Gastrocnemius medialis (tissue), 4 donors: ENCODE results near the gene TMEM91. TPM values are rescaled to one million over a fixed set of nuclear protein-coding genes. Genes with fewer than 3 reads are reported as not detected.

Experiments used
- ATAC-seq, 2 donors: fragments of 150-250 bp; one replicate each; pipeline ENCODE4 v1.9.1; 2016
- DNase-seq, 2 donors: peaks; one replicate each; pipeline ENCODE4 v3.0.0-alpha.2; 2019
- H3K27ac ChIP-seq, 4 donors: fragments of 200-600 bp; sonication (generic); 1 replicate in 1 of 4; 2 replicates in 3 of 4; pipeline ENCODE4 v1.5.1; 2016 to 2018; ENCODE audit warnings: mild to moderate bottlenecking in 2 of 4, moderate library complexity in 1 of 4
- H3K27me3 ChIP-seq, 3 donors: fragments of 200-600 bp; sonication (generic) in 2 of 3; 1 replicate in 1 of 3; 2 replicates in 2 of 3; pipeline versions ENCODE4 v1.5.1 to v1.6.0; 2016 to 2019; ENCODE audit warnings: mild to moderate bottlenecking in 1 of 3, moderate library complexity in 1 of 3
- H3K36me3 ChIP-seq, 2 donors: fragments of 200-600 bp; sonication (generic) in 1 of 2; one replicate each; pipeline ENCODE4 v1.5.1; 2017 to 2018
- H3K4me1 ChIP-seq, 2 donors: fragments of 200-600 bp; sonication (generic) in 1 of 2; one replicate each; pipeline ENCODE4 v1.5.1; 2016 to 2017; ENCODE audit warnings: mild to moderate bottlenecking in 2 of 2
- H3K4me3 ChIP-seq, 4 donors: fragments of 200-600 bp; sonication (generic) in 3 of 4; 1 replicate in 1 of 4; 2 replicates in 3 of 4; pipeline ENCODE4 v1.5.1; 2016 to 2019; ENCODE audit warnings: mild to moderate bottlenecking in 2 of 4
- H3K9me3 ChIP-seq, 3 donors: fragments of 200-600 bp; sonication (generic) in 2 of 3; 1 replicate in 1 of 3; 2 replicates in 2 of 3; pipeline ENCODE4 v1.5.1; 2016 to 2019
- CTCF ChIP-seq, 5 experiments: fragments of 450-650 bp in 3 of 5; fragments of 200-600 bp in 2 of 5; sonication (generic) in 2 of 5; IDR thresholded peaks in 4 of 5; conservative IDR thresholded peaks in 1 of 5; 1 replicate in 4 of 5; 2 replicates in 1 of 5; pipeline ENCODE4 v1.5.1; 2016 to 2019; ENCODE audit warnings: antibody characterized with exemption in 5 of 5, mild to moderate bottlenecking in 3 of 5, moderate library complexity in 3 of 5
- POLR2A ChIP-seq, 2 donors: fragments of 450-650 bp; IDR thresholded peaks; one replicate each; pipeline ENCODE4 v1.6.1; 2017; ENCODE audit warnings: antibody characterized with exemption in 2 of 2, mild to moderate bottlenecking in 2 of 2, moderate library complexity in 2 of 2
- in situ Hi-C, 4 donors: fragments of 200-750 bp; cut with MboI; loops; one replicate each; pipeline versions ENCODE4 v1.15.0 to v1.8.0; 2017; ENCODE audit warnings: low sequenced_read_pairs in 4 of 4
- intact Hi-C: fragments of 100-400 bp; cut with DNase I; formaldehyde crosslinking; loops from one replicate; pipeline ENCODE4 v1.15.1; 2023; ENCODE audit warnings: low total_unique reads
- total RNA-seq, 4 donors: library from RNA; depleted of rRNA; stranded (reverse); fragments of >200 nt; gene quantifications; one replicate each; pipeline versions ENCODE4 v1.1.0 to v1.2.3, GENCODE V29; 2016

The TMEM91 gene
- total RNA-seq, 4 donors from 2014 or later: 1.6 to 13.6 (median 4.7) TPM

- ATAC-seq: no peak
- no peak for DNase-seq
- H3K4me1 ChIP-seq: peaks cover 6 to 18% of the 10 kb centered on the region in 2 donors
- no peaks in the 10 kb centered on the region for H3K9me3 ChIP-seq
- no peaks in the 10 kb centered on the region for H3K36me3 ChIP-seq
- in situ Hi-C loops: no loop called here
- intact Hi-C loops: no loop called here
- no peak overlapping the region for H3K27ac ChIP-seq
- H3K27me3 ChIP-seq: peaks cover 0 to 10% (median 5%) of the 10 kb centered on the region in 3 donors
- no peak overlapping the region for H3K4me3 ChIP-seq
- no peak for TF ChIP-seq POLR2A (IDR thresholded peaks at IDR 0.05)
- TF ChIP-seq CTCF (IDR thresholded peaks at IDR 0.05 in 4 of 5, conservative IDR thresholded peaks at IDR 0.05 in 1 of 5): no peak
Measured at GRCh38 chr19:41371541-41371940, 4.8 kb upstream of the TMEM91 start.

- no peak for TF ChIP-seq POLR2A (IDR thresholded peaks at IDR 0.05)
- TF ChIP-seq CTCF (IDR thresholded peaks at IDR 0.05 in 4 of 5, conservative IDR thresholded peaks at IDR 0.05 in 1 of 5): no peak
- no peaks in the 10 kb centered on the region for H3K36me3 ChIP-seq
- in situ Hi-C loops: no loop called here
- intact Hi-C loops: no loop called here
- H3K27ac ChIP-seq: no peak overlapping the region
- peaks cover 6 to 18% of the 10 kb centered on the region in 2 donors for H3K4me1 ChIP-seq
- H3K4me3 ChIP-seq: no peak overlapping the region
- H3K9me3 ChIP-seq: no peaks in the 10 kb centered on the region
- DNase-seq (no peak), ATAC-seq (no peak)
- peaks cover 0 to 15% (median 5%) of the 10 kb centered on the region in 3 donors for H3K27me3 ChIP-seq
Measured at GRCh38 chr19:41372501-41372900, 3.8 kb upstream of the TMEM91 start.

GRCh38 chr19:41373993-41374392 lies 2.3 kb upstream of the TMEM91 start:
- ATAC-seq (peak in 1 of 2 donors; percentile 49), DNase-seq (peak in 1 of 2 donors; percentile 60)
- H3K27me3 ChIP-seq: peaks cover 0 to 15% (median 5%) of the 10 kb centered on the region in 3 donors
- H3K4me3 ChIP-seq: no peak overlapping the region
- in situ Hi-C loops (no loop called here), intact Hi-C loops (no loop called here)
- H3K4me1 ChIP-seq: peaks cover 6 to 18% of the 10 kb centered on the region in 2 donors
- no peaks in the 10 kb centered on the region for H3K9me3 ChIP-seq
- no peak for TF ChIP-seq CTCF (IDR thresholded peaks at IDR 0.05 in 4 of 5, conservative IDR thresholded peaks at IDR 0.05 in 1 of 5)
- TF ChIP-seq POLR2A (IDR thresholded peaks at IDR 0.05): no peak
- no peaks in the 10 kb centered on the region for H3K36me3 ChIP-seq
- no peak overlapping the region for H3K27ac ChIP-seq

- peak overlapping the region; percentile 57 to 68 (median 62) for H3K4me3 ChIP-seq
- ATAC-seq: no peak
- peaks cover 9 to 18% of the 10 kb centered on the region in 2 donors for H3K4me1 ChIP-seq
- no peaks in the 10 kb centered on the region for H3K9me3 ChIP-seq
- TF ChIP-seq POLR2A (IDR thresholded peaks at IDR 0.05) (no peak), CTCF (IDR thresholded peaks at IDR 0.05 in 4 of 5, conservative IDR thresholded peaks at IDR 0.05 in 1 of 5) (no peak)
- peak overlapping the region in 3 of 4 donors; percentile 58 to 76 (median 73) for H3K27ac ChIP-seq
- H3K36me3 ChIP-seq: no peaks in the 10 kb centered on the region
- peaks cover 0 to 15% (median 5%) of the 10 kb centered on the region in 3 donors for H3K27me3 ChIP-seq
- in situ Hi-C loops: no loop called here
- DNase-seq: no peak
- intact Hi-C loops: no loop called here
Measured at GRCh38 chr19:41376998-41377365, 649 bp downstream of the TMEM91 start.
